GM12878 (cell line): ENCODE measurements around the gene POLR1H. TPM values are rescaled to one million over a fixed set of nuclear protein-coding genes. Genes with fewer than 3 reads are reported as not detected.
"Not testable (repeated sequence)": the region's sequence is repeated elsewhere in the genome, so short reads cannot be mapped to it uniquely, and the experiment has no call there.

Source experiments
- ATAC-seq: fragments of 200-7000 bp; cut with Tn5 transposase; 3 replicates; pipeline ENCODE4 v1.9.1; 2020; ENCODE audit warnings: mild to moderate bottlenecking, moderate library complexity
- BruUV-seq: library from RNA; stranded (reverse); fragments of 400-500 nt; replicated peaks from 2 replicates; lab custom pipeline; 2021; lab: Mats Ljungman, UMichigan
- CTCF ChIA-PET: fragments of 300-600 bp; sonication (Branson Sonifier 250); formaldehyde crosslinking; extraction: SDS; loops from one replicate; lab custom pipeline; 2021; ENCODE audit warnings: inconsistent platforms; lab: Yijun Ruan, JAX
- POLR2A ChIA-PET: fragments of 350-600 bp; formaldehyde crosslinking; extraction: SDS; loops from one replicate; lab custom pipeline; 2021; ENCODE audit warnings: inconsistent platforms; lab: Charles Lee
- RAD21 ChIA-PET: fragments of 300-600 bp; sonication (Branson Sonifier 250); formaldehyde crosslinking; loops from one replicate; lab custom pipeline; 2023; ENCODE audit warnings: antibody characterized with exemption; ENCODE audit not compliant: unreplicated experiment; lab: Charles Lee
- SMC1A ChIA-PET: fragments of 300-600 bp; sonication (Branson Sonifier 250); formaldehyde crosslinking; loops from one replicate; lab custom pipeline; 2023; ENCODE audit not compliant: unreplicated experiment, uncharacterized antibody; lab: Charles Lee
- DNase-seq: peaks from one replicate; pipeline ENCODE4 v3.0.0-alpha.2; 2011; ENCODE audit warnings: low read depth, low spot score
- FAIRE-seq: peaks from 3 replicates; lab custom pipeline; 2011; peaks lifted over from hg19 to GRCh38; lab: Jason Lieb, UNC
- H2AFZ ChIP-seq: 2 replicates; pipeline ENCODE4 v1.6.0; 2011; ENCODE audit warnings: low read depth, low read length, control low read depth; ENCODE audit not compliant: control insufficient read depth
- H3K27ac ChIP-seq: 2 replicates; pipeline ENCODE4 v1.5.1; 2011; ENCODE audit warnings: control low read depth; ENCODE audit not compliant: control insufficient read depth, insufficient read depth
- H3K27me3 ChIP-seq, 2 experiments: replicated peaks in 1 of 2; 2 replicates each; pipeline versions ENCODE4 v1.6.0 to v1.6.1; 2011; ENCODE audit warnings: low read length in 1 of 2; ENCODE audit not compliant: control insufficient read depth in 2 of 2, insufficient read depth in 2 of 2
- H3K36me3 ChIP-seq, 2 experiments: 2 replicates each; pipeline ENCODE4 v1.5.1; 2011; ENCODE audit warnings: low read length in 1 of 2; ENCODE audit not compliant: control insufficient read depth in 2 of 2, insufficient read depth in 2 of 2
- H3K4me1 ChIP-seq: 2 replicates; pipeline ENCODE4 v1.6.1; 2011; ENCODE audit warnings: mild to moderate bottlenecking, low read length, moderate library complexity, mixed read lengths; ENCODE audit not compliant: control insufficient read depth, insufficient read depth
- H3K4me2 ChIP-seq: 2 replicates; pipeline ENCODE4 v1.6.0; 2011; ENCODE audit warnings: control low read depth; ENCODE audit not compliant: control insufficient read depth, insufficient read depth
- H3K4me3 ChIP-seq: fragments of 200-600 bp; sonication (generic); 2 replicates; pipeline ENCODE4 v1.5.1; 2016
- H3K79me2 ChIP-seq: 2 replicates; pipeline ENCODE4 v1.6.0; 2011; ENCODE audit warnings: low read length; ENCODE audit not compliant: control insufficient read depth, insufficient read depth
- H3K9ac ChIP-seq: 2 replicates; pipeline ENCODE4 v1.8.0; 2011; ENCODE audit warnings: low read length, control low read depth, mixed read lengths; ENCODE audit not compliant: control insufficient read depth, insufficient read depth
- H3K9me3 ChIP-seq: replicated peaks from 3 replicates; pipeline ENCODE4 v1.5.1; 2011; ENCODE audit warnings: mild to moderate bottlenecking, low read length; ENCODE audit not compliant: control insufficient read depth, insufficient read depth
- H4K20me1 ChIP-seq: 2 replicates; pipeline ENCODE4 v1.6.0; 2011; ENCODE audit not compliant: control insufficient read depth, insufficient read depth
- BCLAF1 ChIP-seq: fragments of 450-650 bp; IDR thresholded peaks from 2 replicates; pipeline ENCODE4 v1.6.1; 2017; ENCODE audit warnings: antibody characterized with exemption, mild to moderate bottlenecking, moderate library complexity
- HDGF ChIP-seq: fragments of 450-650 bp; IDR thresholded peaks from 2 replicates; pipeline ENCODE4 v1.6.1; 2016; ENCODE audit warnings: antibody characterized with exemption
- NBN ChIP-seq: fragments of 450-650 bp; IDR thresholded peaks from 2 replicates; pipeline ENCODE4 v1.6.1; 2016
- SPI1 ChIP-seq: IDR thresholded peaks from 2 replicates; pipeline ENCODE4 v1.6.1; 2011; ENCODE audit warnings: low read depth, mild to moderate bottlenecking, low read length, moderate library complexity, borderline replicate concordance; ENCODE audit not compliant: insufficient read depth
- ZNF207 ChIP-seq: fragments of 450-650 bp; IDR thresholded peaks from 2 replicates; pipeline ENCODE4 v1.6.1; 2014; ENCODE audit warnings: antibody characterized with exemption, mild to moderate bottlenecking, borderline replicate concordance
- WGBS: methylation state at CpG from one replicate; pipeline ENCODE4 v1.1.6; 2016; ENCODE audit warnings: low lambda C conversion rate; ENCODE audit not compliant: insufficient replicate concordance, insufficient coverage; ENCODE audit errors: missing lambda C conversion rate; 5-methylcytosine and 5-hydroxymethylcytosine counted together
- in situ Hi-C: fragments of 300-500 bp; cut with MboI; formaldehyde crosslinking; loops from 9 replicates; pipeline ENCODE4 v1.14.3; 2018; ENCODE audit warnings: mixed read lengths
- intact Hi-C: fragments of 100-400 bp; cut with micrococcal nuclease; formaldehyde crosslinking; loops from one replicate; pipeline ENCODE4 v1.14.2; 2022; ENCODE audit not compliant: unreplicated experiment
- polyA plus RNA-seq, 11 experiments: library from polyadenylated mRNA; depleted of rRNA in 4 of 11; unstranded in 6 of 11; stranded (reverse) in 5 of 11; fragments of >200 nt; fragmentation: Nextera tagmentation in 4 of 11; fragmentation: Illumina TruSeq in 1 of 11; extraction: Ambion mirVana in 4 of 11; extraction: Trizol in 1 of 11; gene quantifications; 1 replicate in 1 of 11; 2 replicates in 10 of 11; pipeline versions ENCODE4 v1.2.1 to v1.2.3, GENCODE V29; 2011 to 2016; ENCODE audit warnings: inconsistent platforms in 2 of 11, missing spikeins in 2 of 11, low read depth in 1 of 11
- total RNA-seq, 4 experiments: library from RNA; depleted of rRNA in 3 of 4; stranded (reverse); fragments of >200 nt in 3 of 4; fragmentation: Illumina TruSeq in 1 of 4; extraction: Trizol in 1 of 4; gene quantifications; 2 replicates each; pipeline versions ENCODE4 v1.2.1 to v1.2.3, GENCODE V29; 2013 to 2021

The POLR1H gene
- total and polyA plus RNA-seq, 10 of the 15 experiments (the other 5 are each of a cell fraction or from before 2014, with no cell fraction given) = 50.6 to 160 (median 77.7) TPM

- 33% methylated on average over 1 of the region's 1 CpG for WGBS
- Histone ChIP-seq H3K9me3 (no peaks in the 10 kb centered on the region), H3K4me2 (no peak overlapping the region), H3K4me1 (no peaks in the 10 kb centered on the region), H3K9ac (no peak overlapping the region), H3K4me3 (no peak overlapping the region), H4K20me1 (no peaks in the 10 kb centered on the region), H2AFZ (no peak overlapping the region), H3K27ac (no peak overlapping the region), H3K36me3 (no peaks in the 10 kb centered on the region; a peak in 1 of 4 replicates), H3K27me3 (no peaks in the 10 kb centered on the region), H3K79me2 (no peaks in the 10 kb centered on the region)
- peak; percentile 43; the same call in 2 of the 3 replicates for ATAC-seq
- ChIA-PET POLR2A (interaction anchor here (0.7 kb wide), 1 partner anchor 295 kb away, joined by 3 read pairs; no protein-coding TSS in a partner anchor), RAD21 (no interaction called here), CTCF (no interaction called here), SMC1A (interaction anchor here (1.4 kb wide), 1 partner anchor 169 kb away, joined by 5 read pairs; no protein-coding TSS in a partner anchor)
- no TSS peak for BruUV-seq
- no peak for FAIRE-seq
- in situ Hi-C loops = no loop called here
- intact Hi-C loops = no loop called here
- no peak for TF ChIP-seq NBN
- peak; percentile 43; the same call in 1 of the 2 replicates for TF ChIP-seq SPI1
- DNase-seq = no peak
Observed at GRCh38 chr6:30020626-30021025, 40.4 kb upstream of the POLR1H start.

GRCh38 chr6:30022189-30022588 lies 38.9 kb upstream of the POLR1H start:
- no peaks in the 10 kb centered on the region for H3K79me2 ChIP-seq
- H3K36me3 ChIP-seq = no peaks in the 10 kb centered on the region; a peak in 1 of 4 replicates
- no peaks in the 10 kb centered on the region for H3K27me3 ChIP-seq
- no peaks in the 10 kb centered on the region for H3K9me3 ChIP-seq
- WGBS = 75% methylated on average over 3 of the region's 3 CpGs
- no peak overlapping the region for H3K9ac ChIP-seq
- no peak overlapping the region for H2AFZ ChIP-seq
- no TSS peak for BruUV-seq
- in situ Hi-C loops (no loop called here), intact Hi-C loops (no loop called here)
- no peak overlapping the region for H3K4me2 ChIP-seq
- no peak for DNase-seq
- ChIA-PET RAD21 (no interaction called here), POLR2A (no interaction called here), CTCF (no interaction called here), SMC1A (no interaction called here)
- TF ChIP-seq HDGF = no peak
- TF ChIP-seq BCLAF1 = no peak
- TF ChIP-seq ZNF207 = no peak
- no peak for ATAC-seq
- FAIRE-seq = no peak
- H3K4me3 ChIP-seq = no peak overlapping the region
- H3K27ac ChIP-seq = no peak overlapping the region
- H3K4me1 ChIP-seq = no peaks in the 10 kb centered on the region
- H4K20me1 ChIP-seq = no peaks in the 10 kb centered on the region

GRCh38 chr6:30022712-30023111 lies 38.4 kb upstream of the POLR1H start:
- H3K4me1 ChIP-seq, DNase-seq, POLR2A ChIA-PET, H4K20me1 ChIP-seq, ATAC-seq, H3K27me3 ChIP-seq, RAD21 ChIA-PET, intact Hi-C loops, in situ Hi-C loops, H3K9ac ChIP-seq, H3K9me3 ChIP-seq, H3K4me2 ChIP-seq, H3K36me3 ChIP-seq, H2AFZ ChIP-seq, H3K27ac ChIP-seq, H3K79me2 ChIP-seq, H3K4me3 ChIP-seq, BruUV-seq, FAIRE-seq: not testable (repeated sequence)
- ChIA-PET SMC1A (interaction anchor here (0.8 to 2.4 kb wide), 3 partner anchors 15 to 148 kb away, joined by 3 to 8 read pairs (median 3); no protein-coding TSS in a partner anchor), CTCF (interaction anchor here (1.2 kb wide), 1 partner anchor 81 kb away, joined by 3 read pairs; no protein-coding TSS in a partner anchor)
